Measurements from ENCODE around the gene LHFPL2.

The LHFPL2 gene

GRCh38 chr5:78534148-78534904 is 114.2 kb downstream of the LHFPL2 start:
- Histone ChIP-seq H3K36me3 (no peaks in the 10 kb centered on the region), H3K9me3 (no peaks in the 10 kb centered on the region), H3K4me1 (ENCODE audit: control insufficient read depth in 1 of 2, insufficient read depth in 1 of 2, low read depth in 1 of 2, low read length in 1 of 2) (peaks cover 2 to 5% of the 10 kb centered on the region in 2 experiments), H3K4me3 (ENCODE audit: low read depth in 1 of 2, low read length in 1 of 2) (no peak overlapping the region), H3K27me3 (no peaks in the 10 kb centered on the region), H3K27ac (no peak overlapping the region)
- no peak for TF ChIP-seq CTCF (IDR thresholded peaks at IDR 0.05)

- no peak for TF ChIP-seq CTCF (IDR thresholded peaks at IDR 0.05)
- no peaks in the 10 kb centered on the region for H3K9me3 ChIP-seq
- peaks cover 7 to 9% of the 10 kb centered on the region in 2 experiments for H3K4me1 ChIP-seq (ENCODE audit: control insufficient read depth in 1 of 2, insufficient read depth in 1 of 2, low read depth in 1 of 2, low read length in 1 of 2)
- H3K4me3 ChIP-seq (ENCODE audit: low read depth in 1 of 2, low read length in 1 of 2), result no peak overlapping the region
- no peaks in the 10 kb centered on the region for H3K27me3 ChIP-seq
- no peak overlapping the region for H3K27ac ChIP-seq
- H3K36me3 ChIP-seq, result no peaks in the 10 kb centered on the region
Observed at GRCh38 chr5:78533356-78533755, 115.2 kb downstream of the LHFPL2 start.

- Histone ChIP-seq H3K4me3 (ENCODE audit: low read depth in 1 of 2, low read length in 1 of 2) (no peak overlapping the region), H3K27ac (no peak overlapping the region), H3K36me3 (no peaks in the 10 kb centered on the region), H3K9me3 (no peaks in the 10 kb centered on the region), H3K4me1 (ENCODE audit: control insufficient read depth in 1 of 2, insufficient read depth in 1 of 2, low read depth in 1 of 2, low read length in 1 of 2) (peaks cover 7 to 9% of the 10 kb centered on the region in 2 experiments), H3K27me3 (no peaks in the 10 kb centered on the region)
- TF ChIP-seq CTCF (IDR thresholded peaks at IDR 0.05), result no peak
Observed at GRCh38 chr5:78530342-78531096, 118.1 kb downstream of the LHFPL2 start.

GRCh38 chr5:78527925-78528324 is 120.6 kb downstream of the LHFPL2 start:
- H3K4me1 ChIP-seq (ENCODE audit: control insufficient read depth in 1 of 2, insufficient read depth in 1 of 2, low read depth in 1 of 2, low read length in 1 of 2), result peaks cover 7 to 9% of the 10 kb centered on the region in 2 experiments
- no peak for TF ChIP-seq CTCF (IDR thresholded peaks at IDR 0.05)
- H3K27ac ChIP-seq, result no peak overlapping the region

GRCh38 chr5:78527054-78527859 is 121.3 kb downstream of the LHFPL2 start:
- no peak overlapping the region for H3K4me3 ChIP-seq (ENCODE audit: low read depth in 1 of 2, low read length in 1 of 2)
- H3K27ac ChIP-seq, result no peak overlapping the region
- H3K36me3 ChIP-seq, result no peaks in the 10 kb centered on the region
- peaks cover 7 to 9% of the 10 kb centered on the region in 2 experiments for H3K4me1 ChIP-seq (ENCODE audit: control insufficient read depth in 1 of 2, insufficient read depth in 1 of 2, low read depth in 1 of 2, low read length in 1 of 2)
- no peak for TF ChIP-seq CTCF (IDR thresholded peaks at IDR 0.05)
- H3K9me3 ChIP-seq, result no peaks in the 10 kb centered on the region
- no peaks in the 10 kb centered on the region for H3K27me3 ChIP-seq

More at GRCh38 chr5:78527925-78528324, 120.6 kb downstream of the LHFPL2 start:
- Histone ChIP-seq H3K36me3 (no peaks in the 10 kb centered on the region), H3K4me3 (ENCODE audit: low read depth in 1 of 2, low read length in 1 of 2) (no peak overlapping the region), H3K27me3 (no peaks in the 10 kb centered on the region), H3K9me3 (no peaks in the 10 kb centered on the region)
